ENCODE data around the gene GFOD2.

DNA sequence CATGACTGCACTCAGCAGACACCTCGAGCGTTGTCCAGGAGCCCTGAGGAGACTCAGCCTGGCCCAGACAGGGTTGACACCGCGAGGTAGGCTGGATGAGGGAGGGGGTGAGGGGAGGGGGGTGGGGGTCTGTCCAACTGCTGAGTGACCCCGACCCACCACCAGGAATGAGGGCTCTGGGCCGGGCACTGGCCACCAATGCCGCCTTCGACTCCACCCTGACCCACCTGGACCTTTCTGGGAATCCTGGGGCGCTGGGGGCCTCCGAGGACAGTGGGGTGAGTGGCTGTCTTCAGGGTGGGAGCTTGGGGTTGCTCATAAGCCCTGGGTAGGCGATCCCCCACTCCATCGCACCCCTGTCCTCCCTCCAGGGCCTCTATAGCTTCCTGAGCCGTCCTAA is 71.4 kb downstream of the GFOD2 start:
- TF ChIP-seq CTCF (IDR thresholded peaks at IDR 0.05): no peak
- no peak for TF ChIP-seq POLR2A (IDR thresholded peaks at IDR 0.05)
- no peak for TF ChIP-seq EP300 (IDR thresholded peaks at IDR 0.05)
